ENCODE data around the gene TRAPPC2L. TPM values are rescaled to one million over a fixed set of nuclear protein-coding genes. Genes with fewer than 3 reads are reported as not detected.

Gene TRAPPC2L
- total RNA-seq, 1 experiment from 2014 or later, result 94.1 TPM

DNA sequence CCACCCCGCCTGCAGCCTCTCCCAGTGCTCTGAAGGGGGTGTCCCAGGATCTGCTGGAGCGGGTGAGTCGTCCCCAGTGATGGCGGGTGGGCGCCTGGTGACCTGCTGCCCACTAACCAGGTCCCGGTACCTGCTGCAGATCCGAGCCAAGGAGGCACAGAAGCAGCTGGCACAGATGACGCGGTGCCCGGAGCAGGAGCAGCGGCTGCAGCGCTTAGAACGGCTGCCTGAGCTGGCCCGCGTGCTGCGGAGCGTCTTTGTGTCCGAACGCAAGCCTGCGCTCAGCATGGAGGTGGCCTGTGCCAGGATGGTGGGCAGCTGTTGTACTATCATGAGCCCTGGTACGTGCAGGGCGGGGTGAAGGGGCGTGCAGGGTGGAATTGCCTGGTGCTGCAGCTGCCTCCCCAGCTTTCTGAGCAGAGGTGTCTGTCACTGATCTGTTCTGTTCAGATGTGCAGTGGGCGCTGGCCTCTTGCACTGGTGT is 49.7 kb upstream of the TRAPPC2L start:
- H3K4me2 ChIP-seq (ENCODE audit: low read length), result no peak overlapping the region
- intact Hi-C loops (cut with micrococcal nuclease), result no loop called here
- no peak overlapping the region for H3K4me3 ChIP-seq (replicated peaks in 1 of 2; ENCODE audit: low read depth in 1 of 2, low read length in 2 of 2)
- RAD21 ChIA-PET (ENCODE audit: low non-redundant PET in 1 of 2, low total read pairs in 2 of 2, uncharacterized antibody in 2 of 2, unreplicated experiment in 2 of 2), result no interaction called here
- no TSS peak for BruUV-seq (replicated peaks)
- H3K36me3 ChIP-seq (ENCODE audit: control insufficient read depth in 1 of 2, insufficient read depth in 2 of 2, low read length in 2 of 2), result peaks cover 19 to 61% of the 10 kb centered on the region in 2 experiments; a peak in 3 of 4 replicates
- TF ChIP-seq ZBTB33 (IDR thresholded peaks at IDR 0.05; ENCODE audit: extremely low read depth, insufficient replicate concordance, low read length), result no peak
- TF ChIP-seq, protein P1, sequence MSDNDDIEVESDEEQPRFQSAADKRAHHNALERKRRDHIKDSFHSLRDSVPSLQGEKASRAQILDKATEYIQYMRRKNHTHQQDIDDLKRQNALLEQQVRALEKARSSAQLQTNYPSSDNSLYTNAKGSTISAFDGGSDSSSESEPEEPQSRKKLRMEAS (IDR thresholded peaks at IDR 0.05), result no peak
- no peak for TF ChIP-seq ZNF274 (IDR thresholded peaks at IDR 0.05; ENCODE audit: low read depth, low read length)
- TF ChIP-seq EZH2phosphoT487 (IDR thresholded peaks at IDR 0.05; ENCODE audit: borderline replicate concordance), result no peak
- TF ChIP-seq, protein P2, sequence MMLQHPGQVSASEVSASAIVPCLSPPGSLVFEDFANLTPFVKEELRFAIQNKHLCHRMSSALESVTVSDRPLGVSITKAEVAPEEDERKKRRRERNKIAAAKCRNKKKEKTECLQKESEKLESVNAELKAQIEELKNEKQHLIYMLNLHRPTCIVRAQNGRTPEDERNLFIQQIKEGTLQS (IDR thresholded peaks at IDR 0.05), result no peak
- TF ChIP-seq SRF (IDR thresholded peaks at IDR 0.05; ENCODE audit: low read depth), result no peak
- no peak for TF ChIP-seq POLR2AphosphoS5 (IDR thresholded peaks at IDR 0.05; ENCODE audit: low read depth, low read length)
- TF ChIP-seq EZH2 (IDR thresholded peaks at IDR 0.05), result no peak
- no peak for TF ChIP-seq ELF1 (IDR thresholded peaks at IDR 0.05; ENCODE audit: borderline replicate concordance, low read depth)
- ATAC-seq, result no peak
- H3K79me2 ChIP-seq (ENCODE audit: insufficient read depth, low read length), result peaks cover 72% of the 10 kb centered on the region
- peaks cover 17 to 55% of the 10 kb centered on the region in 2 experiments for H3K4me1 ChIP-seq (ENCODE audit: control insufficient read depth in 1 of 2, insufficient read depth in 2 of 2, low read length in 2 of 2)
- no peak overlapping the region for H2AFZ ChIP-seq (ENCODE audit: low read depth, low read length, poor library complexity, severe bottlenecking)
- H4K20me1 ChIP-seq (ENCODE audit: insufficient read depth), result peaks cover 12% of the 10 kb centered on the region; the same call in 1 of the 2 replicates
- POLR2A ChIA-PET, result no interaction called here
- no peaks in the 10 kb centered on the region for H3K9me3 ChIP-seq (ENCODE audit: control insufficient read depth in 1 of 2, insufficient read depth in 1 of 2, low read depth in 1 of 2, low read length in 2 of 2)
- H3K27ac ChIP-seq (ENCODE audit: low read depth, low read length), result peak overlapping the region; percentile 100
- no peak for DNase-seq (ENCODE audit: low read depth, low spot score)
- H3K9me2 ChIP-seq (ENCODE audit: insufficient read depth), result no peaks in the 10 kb centered on the region
- H3K27me3 ChIP-seq (ENCODE audit: insufficient read depth, low read length), result no peaks in the 10 kb centered on the region
- no peak overlapping the region for H3K9ac ChIP-seq (ENCODE audit: low read length)
- CTCF ChIA-PET, result no interaction called here

Measured in HCT116 (cell line).